GM18505 (cell line): Measurements from ENCODE around the gene ADAM21.
"Not testable (repeated sequence)": the region's sequence is repeated elsewhere in the genome, so short reads cannot be mapped to it uniquely, and the experiment has no call there.

Experiments
- ATAC-seq: cut with Tn5 transposase; IDR thresholded peaks from one replicate; pipeline ENCODE4 v1.9.1; 2021; ENCODE audit not compliant: unreplicated experiment
- POLR2A ChIP-seq: IDR thresholded peaks from 4 replicates; pipeline ENCODE4 v1.6.1; 2011; ENCODE audit warnings: borderline replicate concordance; ENCODE audit not compliant: insufficient read depth, insufficient read length; ENCODE audit errors: extremely low read depth

ADAM21 gene

DNA sequence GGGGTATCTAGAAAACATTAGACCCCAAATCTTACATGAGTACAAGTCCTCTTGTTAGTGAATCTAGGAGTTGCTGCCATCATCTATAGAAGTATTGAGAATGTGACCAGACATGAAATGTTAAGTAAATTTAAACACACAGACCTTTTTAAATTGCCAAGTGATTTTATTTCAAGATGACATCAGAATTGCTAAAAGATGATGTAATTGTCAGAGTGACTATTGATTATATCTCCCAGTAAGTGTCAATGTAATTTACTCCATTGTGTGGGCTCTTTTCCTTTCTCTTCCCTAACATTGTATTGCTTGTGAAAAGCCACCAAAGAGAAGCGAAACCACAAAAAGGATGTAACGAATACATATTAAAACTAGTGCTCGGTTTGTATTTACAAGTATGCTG lies 16.8 kb downstream of the ADAM21 start:
- ATAC-seq: no peak
- TF ChIP-seq POLR2A: no peak

DNA sequence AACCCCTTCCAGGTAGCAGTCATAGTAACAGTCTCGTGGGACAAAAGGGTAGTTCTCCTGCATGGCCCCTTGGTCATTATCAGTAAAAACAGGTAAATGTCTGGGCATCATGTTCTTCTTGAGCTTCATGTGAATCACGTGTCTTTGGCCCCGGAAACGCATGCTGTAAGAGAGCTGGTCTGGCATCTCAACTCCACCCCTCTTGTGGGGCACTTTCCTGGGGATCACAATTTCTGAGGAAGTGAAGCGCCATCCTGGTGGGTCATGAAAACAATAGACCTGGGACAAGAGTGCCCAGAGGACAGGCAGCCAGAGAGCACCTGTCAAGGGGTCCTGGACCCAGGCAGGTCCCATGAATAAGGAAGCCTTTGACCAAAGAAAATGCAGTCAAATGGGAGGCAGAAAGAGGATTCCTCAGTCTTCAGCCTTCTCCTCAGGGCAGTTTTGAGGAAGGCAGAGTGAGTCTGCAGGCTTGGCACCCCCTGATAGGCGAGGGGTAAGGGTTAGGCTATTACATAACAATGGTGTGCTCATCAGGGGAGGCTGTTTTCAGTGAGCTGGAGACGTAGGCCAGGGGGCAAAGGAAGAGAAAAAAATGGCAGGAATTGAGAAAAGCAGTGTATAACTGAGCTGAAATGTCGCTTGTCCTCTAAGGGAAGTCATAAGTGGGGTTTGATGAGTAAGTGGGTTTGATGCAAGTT lies 19.0 kb downstream of the ADAM21 start:
- not testable (repeated sequence) for ATAC-seq

DNA sequence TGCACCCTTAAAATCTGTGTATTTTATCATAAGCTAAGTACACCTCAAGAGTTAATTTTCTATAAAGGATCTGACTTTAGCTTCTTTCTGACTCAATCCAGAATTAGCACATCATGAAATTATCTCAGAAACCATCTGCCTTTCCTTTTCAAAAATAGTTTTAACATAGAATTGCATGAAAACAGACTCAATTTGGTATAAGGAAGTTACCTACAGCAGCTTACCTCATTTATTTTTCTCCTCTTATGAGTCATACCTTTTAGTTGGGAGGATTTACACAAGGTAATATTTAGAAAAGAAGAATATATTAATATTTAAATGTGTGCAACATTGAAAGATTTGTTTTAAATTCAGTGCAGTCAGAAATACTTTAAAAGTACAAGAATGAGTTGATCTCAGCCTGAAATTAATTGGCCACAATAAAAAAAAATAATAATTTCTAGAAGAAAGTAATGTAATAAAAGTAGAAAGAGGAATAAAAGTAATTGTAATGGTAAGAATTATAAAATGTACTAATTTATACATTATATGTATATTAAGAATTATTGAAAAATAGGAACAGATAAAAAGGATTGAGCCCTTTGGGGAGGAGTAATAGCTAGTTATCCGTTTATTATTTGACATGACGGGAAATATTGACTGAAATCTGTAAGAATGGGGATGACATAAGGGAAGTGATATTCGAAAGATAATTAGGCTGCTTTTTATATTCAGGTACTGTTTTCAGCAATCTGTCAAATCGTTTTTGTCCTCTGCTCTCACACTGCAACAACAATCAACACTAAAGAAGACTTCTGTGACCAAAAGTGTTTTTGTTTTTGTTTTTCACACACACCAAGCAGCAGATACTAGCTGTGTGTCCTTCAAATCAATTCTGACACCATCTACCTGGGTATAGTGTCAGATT lies 20.5 kb downstream of the ADAM21 start:
- ATAC-seq: no peak
- TF ChIP-seq POLR2A: no peak

DNA sequence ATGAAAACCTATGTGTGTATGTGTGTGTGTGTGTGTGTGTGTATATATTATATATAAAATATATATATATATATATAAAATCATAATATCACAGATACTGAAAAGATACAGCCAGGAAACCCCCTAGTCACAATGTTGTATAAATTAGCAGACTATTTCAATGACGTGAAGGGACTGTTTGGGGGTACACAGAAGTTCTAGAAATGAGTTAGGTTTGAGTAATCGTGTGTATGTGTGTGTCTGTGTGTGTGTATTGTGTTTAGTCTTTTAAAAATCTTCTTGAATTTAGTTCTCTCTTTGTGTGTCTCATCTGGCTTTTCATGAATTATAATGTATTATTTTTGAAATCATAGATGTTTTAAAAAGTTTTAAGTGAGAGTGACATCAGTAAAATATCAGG lies 21.9 kb downstream of the ADAM21 start:
- no peak for TF ChIP-seq POLR2A
- no peak for ATAC-seq

DNA sequence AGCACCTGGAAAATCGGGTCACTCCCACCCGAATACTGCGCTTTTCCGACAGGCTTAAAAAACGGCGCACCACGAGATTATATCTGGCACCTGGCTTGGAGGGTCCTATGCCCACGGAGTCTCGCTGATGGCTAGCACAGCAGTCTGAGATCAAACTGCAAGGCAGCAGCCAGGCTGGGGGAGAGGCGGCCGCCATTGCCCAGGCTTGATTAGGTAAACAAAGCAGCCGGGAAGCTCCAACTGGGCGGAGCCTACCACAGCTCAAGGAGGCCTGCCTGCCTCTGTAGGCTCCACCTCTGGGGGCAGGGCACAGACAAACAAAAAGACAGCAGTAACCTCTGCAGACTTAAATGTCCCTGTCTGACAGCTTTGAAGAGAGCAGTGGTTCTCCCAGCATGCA lies 23.5 kb downstream of the ADAM21 start:
- ATAC-seq: not testable (repeated sequence)

DNA sequence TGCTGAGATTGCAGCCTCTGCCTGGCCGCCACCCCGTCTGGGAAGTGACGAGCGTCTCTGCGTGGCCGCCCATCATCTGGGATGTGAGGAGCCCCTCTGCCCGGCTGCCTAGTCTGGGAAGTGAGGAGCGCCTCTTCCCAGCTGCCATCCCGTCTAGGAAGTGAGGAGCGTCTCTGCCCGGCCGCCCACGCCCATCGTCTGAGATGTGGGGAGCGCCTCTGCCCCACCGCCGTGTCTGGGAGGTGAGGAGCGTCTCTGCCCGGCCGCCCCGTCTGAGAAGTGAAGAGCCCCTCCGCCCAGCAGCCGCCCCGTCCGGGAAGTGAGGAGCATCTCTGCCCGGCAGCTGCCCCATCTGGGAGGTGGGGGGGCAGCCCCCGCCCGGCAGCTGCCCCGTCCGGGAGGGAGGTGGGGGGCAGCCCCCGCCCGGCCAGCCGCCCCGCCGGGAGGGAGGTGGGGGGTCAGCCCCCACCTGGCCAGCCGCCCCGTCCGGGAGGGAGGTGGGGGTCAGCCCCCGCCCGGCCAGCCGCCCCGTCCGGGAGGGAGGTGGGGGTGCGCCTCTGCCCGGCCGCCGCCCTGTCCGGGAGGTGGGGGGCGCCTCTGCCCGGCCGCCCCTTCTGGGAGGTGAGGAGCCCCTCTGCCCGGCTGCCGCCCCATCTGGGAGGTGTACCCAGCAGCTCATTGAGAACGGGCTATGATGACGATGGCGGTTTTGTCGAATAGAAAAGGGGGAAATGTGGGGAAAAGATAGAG lies 25.6 kb downstream of the ADAM21 start:
- ATAC-seq: not testable (repeated sequence)

DNA sequence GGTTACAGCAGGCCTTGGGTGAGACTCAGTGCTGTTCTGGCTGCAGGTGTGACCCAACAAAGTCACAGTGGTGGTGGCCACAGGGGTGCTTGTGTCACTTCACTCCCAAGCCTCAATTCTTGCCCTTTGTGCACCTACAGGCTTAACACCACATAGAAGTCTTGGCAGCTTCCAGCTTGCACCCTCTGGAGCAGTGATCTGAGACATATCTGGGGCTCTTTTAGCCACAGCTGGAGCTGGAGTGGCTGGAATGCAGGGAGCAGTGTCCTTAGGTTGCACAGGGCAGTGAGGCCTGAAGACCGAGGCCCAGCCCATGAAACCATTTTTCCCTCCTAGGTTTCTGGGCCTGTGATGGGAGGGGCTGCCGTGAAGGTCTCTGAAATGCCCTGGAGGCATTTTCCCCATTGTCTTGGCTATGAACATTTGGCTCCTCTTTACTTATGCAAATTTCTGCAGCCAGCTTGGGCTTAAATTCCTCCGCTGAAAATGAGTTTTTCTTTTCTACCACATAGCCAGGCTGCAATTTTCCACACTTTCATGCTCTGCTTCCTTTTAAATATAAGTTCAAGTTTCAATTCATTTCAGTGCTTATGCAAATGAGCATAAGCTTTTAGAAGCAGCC lies 37.7 kb downstream of the ADAM21 start:
- ATAC-seq: no peak
- TF ChIP-seq POLR2A: no peak

DNA sequence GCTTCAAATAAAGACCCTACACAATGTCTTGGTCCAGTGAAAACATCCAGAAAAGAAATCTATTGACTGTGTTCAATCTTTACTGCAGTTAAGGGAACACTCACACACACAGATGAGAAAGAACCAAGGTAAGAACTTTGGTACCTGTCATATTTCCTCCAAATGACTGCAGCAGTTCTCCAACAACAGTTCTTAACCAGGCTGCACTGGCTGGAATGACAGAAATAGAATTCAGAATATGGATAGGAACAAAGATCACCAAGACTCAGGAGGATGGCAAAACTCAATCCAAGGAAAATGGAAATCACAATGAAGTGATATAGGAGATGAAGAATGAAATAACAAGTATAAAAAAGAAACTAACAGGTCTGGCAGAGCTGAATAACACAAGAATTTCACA lies 46.2 kb downstream of the ADAM21 start:
- TF ChIP-seq POLR2A: no peak

More for the DNA sequence above, 46.2 kb downstream of the ADAM21 start:
- no peak for ATAC-seq
